LNCaP clone FGC (cell line): ENCODE data around the gene PDE4D.
"Not testable (repeated sequence)": the region's sequence is repeated elsewhere in the genome, so short reads cannot be mapped to it uniquely, and the experiment has no call there.

Experiments
- DNase-seq: peaks from one replicate; pipeline ENCODE4 v3.0.0-alpha.2; 2011; ENCODE audit warnings: low read depth
- H3K4me3 ChIP-seq: 2 replicates; pipeline ENCODE4 v1.5.1; 2011; ENCODE audit warnings: mild to moderate bottlenecking, low read depth, low read length, control low read depth
- CTCF ChIP-seq: IDR thresholded peaks from 2 replicates; pipeline ENCODE4 v1.5.1; 2012; ENCODE audit warnings: mild to moderate bottlenecking; ENCODE audit not compliant: control insufficient read depth, insufficient read depth; ENCODE audit errors: extremely low read depth

PDE4D gene

GRCh38 chr5:59749782-59750520 is 143.6 kb downstream of the PDE4D start:
- H3K4me3 ChIP-seq: no peak overlapping the region
- TF ChIP-seq CTCF: no peak
- DNase-seq: no peak

DNA sequence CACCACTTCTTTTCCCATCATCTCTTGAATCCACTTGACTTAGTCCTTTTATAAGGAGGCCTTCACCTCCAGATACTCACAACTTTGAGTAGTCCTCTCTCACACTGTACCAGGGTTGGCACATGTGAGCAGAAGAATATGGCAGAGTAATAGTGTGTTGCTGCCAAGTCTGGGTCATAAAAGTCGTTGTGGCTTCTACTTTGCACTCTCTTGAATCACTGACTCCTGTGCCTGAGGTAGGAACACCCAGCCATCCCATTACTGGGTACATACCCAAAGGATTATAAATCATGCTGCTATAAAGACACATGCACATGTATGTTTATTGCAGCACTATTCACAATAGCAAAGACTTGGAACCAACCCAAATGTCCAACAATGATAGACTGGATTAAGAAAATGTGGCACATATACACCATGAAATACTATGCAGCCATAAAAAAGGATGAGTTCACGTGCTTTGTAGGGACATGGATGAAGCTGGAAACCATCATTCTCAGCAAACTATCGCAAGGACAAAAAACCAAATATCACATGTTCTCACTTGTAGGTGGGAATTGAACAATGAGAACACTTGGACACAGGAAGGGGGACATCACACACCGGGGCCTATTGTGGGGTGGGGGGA is 145.4 kb downstream of the PDE4D start:
- H3K4me3 ChIP-seq, DNase-seq: not testable (repeated sequence)

DNA sequence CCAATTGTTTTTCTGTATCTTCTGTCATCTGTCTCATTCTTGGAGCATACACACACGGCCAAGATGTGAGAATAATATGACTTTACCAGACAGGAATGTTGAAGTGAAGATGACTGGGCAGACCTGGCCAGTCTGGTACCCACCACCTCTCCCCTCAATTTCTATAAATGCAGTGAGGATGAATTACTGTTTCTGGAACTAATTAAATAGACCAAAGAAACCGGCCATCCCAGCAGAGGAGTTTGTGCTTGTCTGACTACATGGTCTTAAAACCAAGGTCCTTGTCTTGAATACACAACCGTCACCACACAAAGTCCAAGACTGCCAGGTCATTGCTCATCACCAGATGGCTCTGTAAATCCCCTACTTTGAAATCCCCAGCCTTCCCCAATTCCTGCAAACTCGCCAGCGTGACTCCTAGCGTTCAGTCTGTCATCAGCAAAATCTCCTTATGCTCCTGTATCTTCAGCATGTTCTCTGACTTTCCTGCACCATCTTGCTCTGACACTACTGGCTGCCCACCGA is 147.2 kb downstream of the PDE4D start:
- no peak for DNase-seq
- no peak for TF ChIP-seq CTCF
- H3K4me3 ChIP-seq: no peak overlapping the region

GRCh38 chr5:59745415-59745863 is 148.1 kb downstream of the PDE4D start:
- DNase-seq: peak; percentile 68
- peak overlapping the region; percentile 25 for H3K4me3 ChIP-seq
- TF ChIP-seq CTCF: no peak

DNA sequence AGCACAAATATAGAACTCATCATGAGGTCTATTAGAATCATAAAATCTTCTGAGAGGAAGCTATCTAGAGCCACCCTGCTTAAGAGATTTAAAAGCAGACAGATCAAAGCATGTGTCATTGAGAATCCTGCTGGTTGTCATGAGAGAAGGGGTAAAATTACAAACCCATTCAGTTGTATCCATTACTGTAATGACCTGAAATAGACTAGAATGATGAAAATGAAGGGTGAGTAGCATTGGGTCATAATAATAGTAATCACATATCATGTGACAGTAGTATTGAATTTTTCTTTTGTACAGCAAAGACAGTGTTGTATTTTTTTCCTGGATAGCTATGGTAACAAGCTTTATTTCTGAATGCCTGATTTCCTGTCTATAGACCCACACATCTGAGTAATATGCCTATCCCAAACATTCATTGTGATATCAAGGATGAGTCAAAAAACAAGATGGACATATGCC is 149.0 kb downstream of the PDE4D start:
- no peak for TF ChIP-seq CTCF
- H3K4me3 ChIP-seq: no peak overlapping the region
- DNase-seq: no peak

- no peak overlapping the region for H3K4me3 ChIP-seq
- no peak for TF ChIP-seq CTCF
- no peak for DNase-seq
Observed at GRCh38 chr5:59741599-59741998, 151.9 kb downstream of the PDE4D start.

- no peak for DNase-seq
- no peak for TF ChIP-seq CTCF
- no peak overlapping the region for H3K4me3 ChIP-seq
Observed at GRCh38 chr5:59738024-59738423, 155.5 kb downstream of the PDE4D start.
